ENCODE data around the gene GPN1.

DNA sequence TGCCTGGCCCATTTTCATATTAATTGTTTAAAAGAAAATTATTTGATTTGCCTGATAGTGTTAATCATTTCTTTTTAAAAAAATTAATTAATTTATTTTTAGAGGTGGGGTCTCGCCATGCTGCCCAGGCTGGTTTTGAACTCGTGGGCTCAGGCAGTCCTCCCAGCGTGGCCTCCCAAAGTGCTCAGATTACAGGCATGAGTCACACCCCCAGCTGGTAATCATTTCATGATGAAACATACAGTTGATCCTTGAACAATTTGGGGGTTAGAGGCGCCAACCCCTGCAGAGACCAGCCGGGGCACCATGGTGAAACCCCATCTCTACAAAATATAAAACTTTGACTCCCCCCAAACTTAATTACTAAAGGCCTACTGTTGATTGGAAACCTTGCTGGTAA, 7.9 kb downstream of the GPN1 start:
- TF ChIP-seq, protein P1, sequence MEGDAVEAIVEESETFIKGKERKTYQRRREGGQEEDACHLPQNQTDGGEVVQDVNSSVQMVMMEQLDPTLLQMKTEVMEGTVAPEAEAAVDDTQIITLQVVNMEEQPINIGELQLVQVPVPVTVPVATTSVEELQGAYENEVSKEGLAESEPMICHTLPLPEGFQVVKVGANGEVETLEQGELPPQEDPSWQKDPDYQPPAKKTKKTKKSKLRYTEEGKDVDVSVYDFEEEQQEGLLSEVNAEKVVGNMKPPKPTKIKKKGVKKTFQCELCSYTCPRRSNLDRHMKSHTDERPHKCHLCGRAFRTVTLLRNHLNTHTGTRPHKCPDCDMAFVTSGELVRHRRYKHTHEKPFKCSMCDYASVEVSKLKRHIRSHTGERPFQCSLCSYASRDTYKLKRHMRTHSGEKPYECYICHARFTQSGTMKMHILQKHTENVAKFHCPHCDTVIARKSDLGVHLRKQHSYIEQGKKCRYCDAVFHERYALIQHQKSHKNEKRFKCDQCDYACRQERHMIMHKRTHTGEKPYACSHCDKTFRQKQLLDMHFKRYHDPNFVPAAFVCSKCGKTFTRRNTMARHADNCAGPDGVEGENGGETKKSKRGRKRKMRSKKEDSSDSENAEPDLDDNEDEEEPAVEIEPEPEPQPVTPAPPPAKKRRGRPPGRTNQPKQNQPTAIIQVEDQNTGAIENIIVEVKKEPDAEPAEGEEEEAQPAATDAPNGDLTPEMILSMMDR (IDR thresholded peaks at IDR 0.05) = no peak
- TF ChIP-seq EP300 (IDR thresholded peaks at IDR 0.05) = no peak
- no peak for TF ChIP-seq POLR2A (IDR thresholded peaks at IDR 0.05; ENCODE audit: low read depth)
- no peak for TF ChIP-seq POLR2AphosphoS5 (IDR thresholded peaks at IDR 0.05)
